ENCODE data around the gene CLDN7. TPM values are rescaled to one million over a fixed set of nuclear protein-coding genes. Genes with fewer than 3 reads are reported as not detected.
"Not testable (repeated sequence)": the region's sequence is repeated elsewhere in the genome, so short reads cannot be mapped to it uniquely, and the experiment has no call there.

The CLDN7 gene
- total RNA-seq, 4 donors from 2014 or later = 108 to 161 (median 144) TPM

GRCh38 chr17:7246779-7247178 is 15.5 kb downstream of the CLDN7 start:
- no peak overlapping the region for H3K27ac ChIP-seq
- TF ChIP-seq POLR2A (IDR thresholded peaks at IDR 0.05) = no peak
- no peak for TF ChIP-seq CTCF (IDR thresholded peaks at IDR 0.05)
- H3K27me3 ChIP-seq = no peaks in the 10 kb centered on the region
- H3K9me3 ChIP-seq = no peaks in the 10 kb centered on the region
- intact Hi-C loops (cut with DNase I) = no loop called here
- peaks cover 14 to 16% of the 10 kb centered on the region in 2 donors for H3K36me3 ChIP-seq
- 92 to 96% methylated on average over 5 of the region's 5 CpGs for WGBS, 2 donors
- DNase-seq = no peak
- peaks cover 11 to 28% of the 10 kb centered on the region in 2 donors for H3K4me1 ChIP-seq
- H3K4me3 ChIP-seq (replicated peaks in 1 of 3) = no peak overlapping the region

- WGBS, 2 donors = 79 to 85% methylated on average over 10 of the region's 10 CpGs
- Histone ChIP-seq H3K36me3 (peaks cover 19 to 21% of the 10 kb centered on the region in 2 donors), H3K4me1 (peaks cover 17 to 27% of the 10 kb centered on the region in 2 donors), H3K27ac (peak overlapping the region in 1 of 3 donors; percentile 99)
- intact Hi-C loops (cut with DNase I); DNase-seq; H3K27me3 ChIP-seq; H3K4me3 ChIP-seq (replicated peaks in 1 of 3); H3K9me3 ChIP-seq: not testable (repeated sequence)
Measured at GRCh38 chr17:7243838-7244237, 18.4 kb downstream of the CLDN7 start.

- WGBS, 2 donors = 40 to 48% methylated on average over 2 of the region's 2 CpGs
- H3K9me3 ChIP-seq = no peaks in the 10 kb centered on the region
Measured at GRCh38 chr17:7243453-7243729, 18.9 kb downstream of the CLDN7 start.

GRCh38 chr17:7242717-7243452 is 19.4 kb downstream of the CLDN7 start:
- WGBS, 2 donors = 1% methylated on average over 40 to 47 of the region's 49 CpGs
- peaks cover 19 to 21% of the 10 kb centered on the region in 2 donors for H3K36me3 ChIP-seq
- intact Hi-C loops (cut with DNase I) = no loop called here
- peak; percentile 96 to 97 for DNase-seq
- H3K4me3 ChIP-seq (replicated peaks in 1 of 3) = peak overlapping the region; percentile 14 to 86 (median 28)
- no peaks in the 10 kb centered on the region for H3K9me3 ChIP-seq
- peaks cover 17 to 25% of the 10 kb centered on the region in 2 donors for H3K4me1 ChIP-seq
- H3K27ac ChIP-seq = peak overlapping the region; percentile 85 to 99 (median 95)
- H3K27me3 ChIP-seq = no peaks in the 10 kb centered on the region
- TF ChIP-seq POLR2A (IDR thresholded peaks at IDR 0.05) (peak; percentile 4 to 69), CTCF (IDR thresholded peaks at IDR 0.05) (peak in 1 of 6 experiments; percentile 4)

More at GRCh38 chr17:7243453-7243729, 18.9 kb downstream of the CLDN7 start:
- TF ChIP-seq POLR2A (IDR thresholded peaks at IDR 0.05) = no peak
- no peak for TF ChIP-seq CTCF (IDR thresholded peaks at IDR 0.05)
- intact Hi-C loops (cut with DNase I) = no loop called here
- DNase-seq = no peak
- no peaks in the 10 kb centered on the region for H3K27me3 ChIP-seq
- peaks cover 19 to 21% of the 10 kb centered on the region in 2 donors for H3K36me3 ChIP-seq
- peak overlapping the region in 2 of 3 donors; percentile 14 to 86 for H3K4me3 ChIP-seq (replicated peaks in 1 of 3)
- peak overlapping the region; percentile 85 to 99 (median 95) for H3K27ac ChIP-seq
- peaks cover 17 to 25% of the 10 kb centered on the region in 2 donors for H3K4me1 ChIP-seq

- TF ChIP-seq POLR2A (IDR thresholded peaks at IDR 0.05) = peak in 1 of 2 donors; percentile 74
- TF ChIP-seq CTCF (IDR thresholded peaks at IDR 0.05) = no peak
- peak within 1 kb of the TSS; percentile 28 to 86 (median 78) for H3K4me3 ChIP-seq (replicated peaks in 1 of 3)
- WGBS, 2 donors = 0% methylated on average over 33 to 58 of the region's 62 CpGs
- H3K4me1 ChIP-seq = peaks cover 17 to 30% of the 10 kb centered on the region in 2 donors
- H3K27me3 ChIP-seq = no peaks in the 10 kb centered on the region
- H3K27ac ChIP-seq = peak within 1 kb of the TSS; percentile 85 to 99 (median 95)
- intact Hi-C loops (cut with DNase I) = no loop called here
- no peaks in the 10 kb centered on the region for H3K9me3 ChIP-seq
- DNase-seq = peak; percentile 92 to 94
- peaks cover 19 to 21% of the 10 kb centered on the region in 2 donors for H3K36me3 ChIP-seq
Measured at GRCh38 chr17:7241783-7242716, 20.2 kb downstream of the CLDN7 start, which contains the start of gene GABARAP. Gene GABARAP (minus strand): TSS chr17:7242449. CDS start chr17:7242330, 119 bp downstream.

Measured in thyroid gland (tissue), 4 donors.